ENCODE results near the gene TRIP13. TPM values are rescaled to one million over a fixed set of nuclear protein-coding genes. Genes with fewer than 3 reads are reported as not detected.

The TRIP13 gene
- total and polyA plus RNA-seq, 9 of the 15 experiments (the other 6 are each of a cell fraction or from before 2014, with no cell fraction given) = 24.1 to 116 (median 53.2) TPM

- TF ChIP-seq SAFB (IDR thresholded peaks at IDR 0.05; ENCODE audit: borderline replicate concordance, low read depth, low read length) = no peak
- no peak for TF ChIP-seq ELF4 (CRISPR knock-in tag; IDR thresholded peaks at IDR 0.05)
- no peak for TF ChIP-seq ERF (CRISPR knock-in tag; IDR thresholded peaks at IDR 0.05)
- TF ChIP-seq GTF3C2 (IDR thresholded peaks at IDR 0.05; ENCODE audit: borderline replicate concordance, extremely low read depth, insufficient read length) = no peak
These were observed 21.7 kb upstream of the TRIP13 start (continued) for GRCh38 chr5:870956-871355.

GRCh38 chr5:871596-872298 lies 20.9 kb upstream of the TRIP13 start:
- H4K20me1 ChIP-seq (replicated peaks; ENCODE audit: control insufficient read depth, insufficient read depth, low read length) = peaks cover 9% of the 10 kb centered on the region
- ChIA-PET CTCF (ENCODE audit: low intra/inter-chr PET ratio) (no interaction called here), POLR2A (no interaction called here)
- H3K9ac ChIP-seq (ENCODE audit: insufficient read depth in 1 of 2, low read depth in 2 of 2, low read length in 2 of 2) = no peak overlapping the region
- ATAC-seq = no peak
- DNase-seq (ENCODE audit: extremely low read depth in 1 of 4, low spot score in 3 of 4) = no peak
- H3K9me3 ChIP-seq (replicated peaks; ENCODE audit: control insufficient read depth, insufficient read depth, low read depth, low read length) = no peaks in the 10 kb centered on the region
- no peak overlapping the region for H3K4me3 ChIP-seq
- no peaks in the 10 kb centered on the region for H3K27me3 ChIP-seq (ENCODE audit: control insufficient read depth in 2 of 2, insufficient read depth in 2 of 2, low read length in 2 of 2)
- TF ChIP-seq CBX1 (IDR thresholded peaks at IDR 0.05; ENCODE audit: low read depth) (no peak), MITF (IDR thresholded peaks at IDR 0.05) (no peak), GTF2A2 (tag; IDR thresholded peaks at IDR 0.05) (no peak), ZNF23 (CRISPR knock-in tag; IDR thresholded peaks at IDR 0.05) (no peak), RBFOX2 (IDR thresholded peaks at IDR 0.05; ENCODE audit: low read depth, low read length) (0 out of 2 replicates have a peak, but pooled peaks have one; percentile 18), PTRF (tag; IDR thresholded peaks at IDR 0.05) (no peak)
- 94% methylated on average over 26 of the region's 29 CpGs for WGBS (ENCODE audit: insufficient coverage, low coverage, missing lambda C conversion rate)
- in situ Hi-C loops (cut with MboI) = no loop called here
- no peak overlapping the region for H3K4me2 ChIP-seq (ENCODE audit: insufficient read depth, low read length)
- peaks cover 4% of the 10 kb centered on the region; the same call in 2 of the 3 replicates for H3K79me2 ChIP-seq (ENCODE audit: control insufficient read depth, insufficient read depth, low read length)
- H3K27ac ChIP-seq (ENCODE audit: extremely low read depth, low read depth, low read length) = no peak overlapping the region
- peaks cover 0 to 5% of the 10 kb centered on the region in 2 experiments; a peak in 2 of 5 replicates for H3K4me1 ChIP-seq (replicated peaks in 1 of 2; ENCODE audit: control insufficient read depth in 2 of 2, insufficient read depth in 2 of 2, low read length in 2 of 2)
- no peak for FAIRE-seq
- H2AFZ ChIP-seq (ENCODE audit: low read depth, low read length) = no peak overlapping the region
- H3K36me3 ChIP-seq (ENCODE audit: control insufficient read depth, insufficient read depth, low read length) = peaks cover 97% of the 10 kb centered on the region
- no peaks in the 10 kb centered on the region for H3K9me1 ChIP-seq (ENCODE audit: control insufficient read depth, insufficient read depth, low read length)
- intact Hi-C loops (cut with micrococcal nuclease) = no loop called here
- BruUV-seq (replicated peaks) = no TSS peak

Data from K562 (cell line).